GM18508 (cell line): ENCODE results near the gene HS6ST3.
"Not testable (repeated sequence)": the region's sequence is repeated elsewhere in the genome, so short reads cannot be mapped to it uniquely, and the experiment has no call there.

ENCODE experiments used
- ATAC-seq: cut with Tn5 transposase; IDR thresholded peaks from one replicate; pipeline ENCODE4 v1.9.1; 2021; ENCODE audit warnings: moderate number of reproducible peaks; ENCODE audit not compliant: insufficient read depth, unreplicated experiment

Gene HS6ST3

GRCh38 chr13:96771486-96772367 lies 681.8 kb downstream of the HS6ST3 start:
- ATAC-seq, result no peak

- ATAC-seq, result no peak
Observed at GRCh38 chr13:96772426-96772825, 682.5 kb downstream of the HS6ST3 start.

- ATAC-seq, result not testable (repeated sequence)
Observed at GRCh38 chr13:96778302-96778701, 688.4 kb downstream of the HS6ST3 start.

- ATAC-seq, result no peak
Observed at GRCh38 chr13:96779691-96780090, 689.8 kb downstream of the HS6ST3 start.

- no peak for ATAC-seq
Observed at GRCh38 chr13:96780105-96780504, 690.2 kb downstream of the HS6ST3 start.

GRCh38 chr13:96781141-96781540 lies 691.2 kb downstream of the HS6ST3 start:
- ATAC-seq, result no peak

GRCh38 chr13:96782186-96782585 lies 692.3 kb downstream of the HS6ST3 start:
- ATAC-seq, result no peak

- ATAC-seq, result no peak
Observed at GRCh38 chr13:96783057-96783456, 693.1 kb downstream of the HS6ST3 start.

GRCh38 chr13:96783511-96783910 lies 693.6 kb downstream of the HS6ST3 start:
- ATAC-seq, result no peak

GRCh38 chr13:96785986-96786385 lies 696.1 kb downstream of the HS6ST3 start:
- ATAC-seq, result no peak

- no peak for ATAC-seq
Observed at GRCh38 chr13:96792188-96792587, 702.3 kb downstream of the HS6ST3 start.

- no peak for ATAC-seq
Observed at GRCh38 chr13:96792736-96793403, 703.0 kb downstream of the HS6ST3 start.

- no peak for ATAC-seq
Observed at GRCh38 chr13:96793404-96793755, 703.5 kb downstream of the HS6ST3 start.

- ATAC-seq, result no peak
Observed at GRCh38 chr13:96794669-96795068, 704.8 kb downstream of the HS6ST3 start.

GRCh38 chr13:96795670-96796069 lies 705.8 kb downstream of the HS6ST3 start:
- ATAC-seq, result no peak

- no peak for ATAC-seq
Observed at GRCh38 chr13:96796091-96796633, 706.3 kb downstream of the HS6ST3 start.

- no peak for ATAC-seq
Observed at GRCh38 chr13:96797136-96797535, 707.2 kb downstream of the HS6ST3 start.

- no peak for ATAC-seq
Observed at GRCh38 chr13:96803456-96804100, 713.7 kb downstream of the HS6ST3 start.

GRCh38 chr13:96804174-96804573 lies 714.3 kb downstream of the HS6ST3 start:
- no peak for ATAC-seq

GRCh38 chr13:96806746-96807145 lies 716.8 kb downstream of the HS6ST3 start:
- ATAC-seq, result no peak
